ENCODE results near the gene CGNL1. TPM values are rescaled to one million over a fixed set of nuclear protein-coding genes. Genes with fewer than 3 reads are reported as not detected.

Gene CGNL1
- total and polyA plus RNA-seq, 11 donors: 3.8 to 40.0 (median 23.4) TPM

DNA sequence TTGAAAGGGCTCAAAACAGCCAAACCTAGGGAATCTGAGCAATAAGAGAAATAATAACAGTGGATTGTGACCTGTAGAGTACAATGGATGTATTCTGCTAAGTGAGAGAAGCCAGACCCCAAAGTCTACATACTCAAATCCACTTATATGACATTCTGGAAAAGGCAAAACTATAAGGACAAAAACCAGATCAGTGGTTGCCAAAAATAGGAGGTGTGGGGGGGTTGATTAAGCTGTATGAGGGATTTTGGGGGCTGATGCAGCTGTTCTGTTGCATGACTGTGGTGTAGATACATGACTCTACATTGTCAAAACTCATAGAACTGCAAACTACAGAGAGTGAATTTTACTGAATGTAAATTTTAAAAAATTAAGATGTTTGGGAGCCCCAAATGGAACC lies 20.1 kb upstream of the CGNL1 start:
- Histone ChIP-seq H3K4me3 (no peak overlapping the region), H3K27ac (no peak overlapping the region), H3K9me3 (no peaks in the 10 kb centered on the region), H3K27me3 (no peaks in the 10 kb centered on the region), H3K36me3 (no peaks in the 10 kb centered on the region), H3K4me1 (no peaks in the 10 kb centered on the region)
- ATAC-seq: no peak
- TF ChIP-seq, protein P1, sequence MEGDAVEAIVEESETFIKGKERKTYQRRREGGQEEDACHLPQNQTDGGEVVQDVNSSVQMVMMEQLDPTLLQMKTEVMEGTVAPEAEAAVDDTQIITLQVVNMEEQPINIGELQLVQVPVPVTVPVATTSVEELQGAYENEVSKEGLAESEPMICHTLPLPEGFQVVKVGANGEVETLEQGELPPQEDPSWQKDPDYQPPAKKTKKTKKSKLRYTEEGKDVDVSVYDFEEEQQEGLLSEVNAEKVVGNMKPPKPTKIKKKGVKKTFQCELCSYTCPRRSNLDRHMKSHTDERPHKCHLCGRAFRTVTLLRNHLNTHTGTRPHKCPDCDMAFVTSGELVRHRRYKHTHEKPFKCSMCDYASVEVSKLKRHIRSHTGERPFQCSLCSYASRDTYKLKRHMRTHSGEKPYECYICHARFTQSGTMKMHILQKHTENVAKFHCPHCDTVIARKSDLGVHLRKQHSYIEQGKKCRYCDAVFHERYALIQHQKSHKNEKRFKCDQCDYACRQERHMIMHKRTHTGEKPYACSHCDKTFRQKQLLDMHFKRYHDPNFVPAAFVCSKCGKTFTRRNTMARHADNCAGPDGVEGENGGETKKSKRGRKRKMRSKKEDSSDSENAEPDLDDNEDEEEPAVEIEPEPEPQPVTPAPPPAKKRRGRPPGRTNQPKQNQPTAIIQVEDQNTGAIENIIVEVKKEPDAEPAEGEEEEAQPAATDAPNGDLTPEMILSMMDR (IDR thresholded peaks at IDR 0.05): no peak
- no peak for TF ChIP-seq POLR2A (IDR thresholded peaks at IDR 0.05)
- intact Hi-C loops (cut with DNase I): no loop called here
- no peak for DNase-seq

DNA sequence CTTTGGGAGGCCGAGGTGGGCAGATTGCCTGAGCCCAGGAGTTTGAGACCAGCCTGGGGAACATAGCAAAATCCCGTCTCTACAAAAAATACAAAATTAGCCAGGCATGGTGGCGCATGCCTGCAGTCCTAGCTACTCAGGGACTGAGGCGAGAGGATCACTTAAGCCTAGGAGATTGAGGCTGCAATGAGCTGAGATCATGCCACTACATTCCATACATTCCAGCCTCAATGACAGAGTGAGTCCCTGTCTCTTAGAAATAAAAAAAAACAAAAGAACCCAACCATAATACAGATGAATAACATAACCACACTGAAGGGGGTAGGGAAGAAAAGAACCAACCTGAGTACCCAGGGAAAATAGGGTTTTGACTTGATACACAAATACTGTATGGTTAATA lies 19.7 kb upstream of the CGNL1 start:
- Histone ChIP-seq H3K9me3 (no peaks in the 10 kb centered on the region), H3K36me3 (no peaks in the 10 kb centered on the region), H3K4me1 (no peaks in the 10 kb centered on the region), H3K4me3 (no peak overlapping the region), H3K27me3 (no peaks in the 10 kb centered on the region), H3K27ac (no peak overlapping the region)
- TF ChIP-seq, protein P1 (IDR thresholded peaks at IDR 0.05): no peak
- no peak for TF ChIP-seq POLR2A (IDR thresholded peaks at IDR 0.05)
- DNase-seq: no peak
- no peak for ATAC-seq
- intact Hi-C loops (cut with DNase I): no loop called here
- 55 to 71% (median 66%) methylated on average over 4 of the region's 4 CpGs for WGBS, 4 donors

DNA sequence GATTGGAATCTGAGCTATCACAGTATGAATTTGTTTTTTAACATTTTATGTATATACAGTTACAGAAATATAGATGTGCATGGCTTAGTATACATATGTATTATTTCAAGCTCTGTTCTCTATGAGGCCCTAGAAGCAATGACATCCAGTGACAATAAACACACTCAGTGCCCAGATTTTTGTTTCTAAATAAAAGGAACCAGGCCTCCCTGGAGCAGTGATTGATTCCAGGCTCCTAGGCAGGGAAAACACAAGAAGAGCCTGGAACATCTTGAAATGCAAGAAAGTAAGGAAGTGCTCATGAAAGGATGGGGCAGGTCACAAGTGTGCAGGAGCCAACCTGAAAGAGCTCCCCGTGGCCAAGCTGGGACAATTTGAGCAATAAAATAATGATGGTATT lies 18.5 kb upstream of the CGNL1 start:
- Histone ChIP-seq H3K4me1 (no peaks in the 10 kb centered on the region), H3K27me3 (no peaks in the 10 kb centered on the region), H3K27ac (no peak overlapping the region), H3K9me3 (no peaks in the 10 kb centered on the region), H3K4me3 (no peak overlapping the region), H3K36me3 (no peaks in the 10 kb centered on the region)
- no peak for DNase-seq
- TF ChIP-seq, protein P1 (IDR thresholded peaks at IDR 0.05): no peak
- no peak for TF ChIP-seq POLR2A (IDR thresholded peaks at IDR 0.05)
- intact Hi-C loops (cut with DNase I): no loop called here
- no peak for ATAC-seq
- 82 to 91% (median 90%) methylated on average over 1 of the region's 1 CpG for WGBS, 4 donors

DNA sequence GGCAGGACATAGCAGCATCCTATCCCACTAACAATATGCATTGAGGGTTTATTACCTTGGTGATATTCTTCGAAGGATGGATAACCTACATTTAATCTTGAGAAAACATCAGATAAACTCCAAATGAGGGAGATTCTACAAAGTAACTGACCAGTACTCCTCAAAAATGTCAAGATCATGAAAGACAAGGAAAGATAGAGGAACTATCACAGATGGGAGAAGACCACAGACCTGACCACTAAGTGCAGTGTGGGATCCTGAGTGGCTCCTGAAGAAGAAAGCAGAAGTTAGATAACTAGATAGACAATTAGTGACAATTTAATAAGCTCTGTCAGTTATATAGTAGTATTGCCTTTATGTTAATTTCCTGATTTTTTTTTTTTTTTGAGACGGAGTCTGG lies 17.7 kb upstream of the CGNL1 start:
- Histone ChIP-seq H3K27me3 (no peaks in the 10 kb centered on the region), H3K9me3 (no peaks in the 10 kb centered on the region), H3K36me3 (no peaks in the 10 kb centered on the region), H3K4me3 (no peak overlapping the region), H3K4me1 (no peaks in the 10 kb centered on the region), H3K27ac (no peak overlapping the region)
- intact Hi-C loops (cut with DNase I): no loop called here
- DNase-seq (no peak), ATAC-seq (no peak)
- WGBS, 4 donors: 74 to 90% (median 82%) methylated on average over 2 of the region's 2 CpGs
- TF ChIP-seq, protein P1 (IDR thresholded peaks at IDR 0.05): no peak
- TF ChIP-seq POLR2A (IDR thresholded peaks at IDR 0.05): no peak
